DND-41 (cell line): ENCODE measurements around the gene DRC3.

Experiments
- EZH2 ChIP-seq: IDR thresholded peaks from 3 replicates; pipeline ENCODE4 v1.6.1; 2012; ENCODE audit warnings: borderline replicate concordance, low read depth, mild to moderate bottlenecking, moderate library complexity, low read length, inconsistent platforms; ENCODE audit not compliant: severe bottlenecking
- TF ChIP-seq, protein P1 (sequence below): IDR thresholded peaks from 2 replicates; pipeline ENCODE4 v1.5.1; 2012; ENCODE audit warnings: borderline replicate concordance, low read length, moderate library complexity, mild to moderate bottlenecking; ENCODE audit not compliant: poor library complexity, severe bottlenecking; ENCODE audit errors: extremely low read depth

DNA sequence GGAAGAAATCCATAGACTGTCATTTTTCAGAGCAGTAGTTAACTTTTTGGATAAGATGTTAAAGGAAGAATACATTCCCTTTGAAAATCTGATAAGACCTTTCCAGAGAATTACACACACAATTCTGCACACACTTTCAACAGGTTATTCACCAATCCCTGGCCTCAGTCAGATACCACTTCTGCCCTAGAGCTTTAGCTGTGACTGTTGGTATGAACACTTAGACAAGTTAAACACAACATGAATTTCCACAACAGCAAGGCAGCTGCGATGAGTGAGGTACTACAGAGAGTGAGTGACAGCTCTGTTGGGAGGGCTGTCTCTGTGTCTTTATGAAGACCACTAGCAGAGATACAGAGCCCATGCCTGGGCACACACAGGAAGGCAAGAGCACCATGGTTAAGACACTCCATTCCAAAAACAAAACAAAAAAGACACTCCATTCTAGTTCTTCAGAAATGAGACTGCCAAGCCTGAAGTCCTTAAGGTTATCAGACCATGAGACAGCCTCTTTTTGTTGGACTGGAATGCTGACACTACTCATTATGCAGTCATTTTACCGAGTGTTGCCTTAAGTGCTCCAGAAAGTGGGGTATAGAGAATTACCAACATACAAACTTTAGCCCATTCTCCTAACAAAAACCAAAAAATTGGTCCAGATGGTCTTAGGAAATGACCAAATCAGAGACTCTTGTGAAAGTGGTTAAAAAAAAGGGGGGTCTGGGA, 42.8 kb upstream of the DRC3 start:
- no peak for TF ChIP-seq EZH2
- TF ChIP-seq, protein P1, sequence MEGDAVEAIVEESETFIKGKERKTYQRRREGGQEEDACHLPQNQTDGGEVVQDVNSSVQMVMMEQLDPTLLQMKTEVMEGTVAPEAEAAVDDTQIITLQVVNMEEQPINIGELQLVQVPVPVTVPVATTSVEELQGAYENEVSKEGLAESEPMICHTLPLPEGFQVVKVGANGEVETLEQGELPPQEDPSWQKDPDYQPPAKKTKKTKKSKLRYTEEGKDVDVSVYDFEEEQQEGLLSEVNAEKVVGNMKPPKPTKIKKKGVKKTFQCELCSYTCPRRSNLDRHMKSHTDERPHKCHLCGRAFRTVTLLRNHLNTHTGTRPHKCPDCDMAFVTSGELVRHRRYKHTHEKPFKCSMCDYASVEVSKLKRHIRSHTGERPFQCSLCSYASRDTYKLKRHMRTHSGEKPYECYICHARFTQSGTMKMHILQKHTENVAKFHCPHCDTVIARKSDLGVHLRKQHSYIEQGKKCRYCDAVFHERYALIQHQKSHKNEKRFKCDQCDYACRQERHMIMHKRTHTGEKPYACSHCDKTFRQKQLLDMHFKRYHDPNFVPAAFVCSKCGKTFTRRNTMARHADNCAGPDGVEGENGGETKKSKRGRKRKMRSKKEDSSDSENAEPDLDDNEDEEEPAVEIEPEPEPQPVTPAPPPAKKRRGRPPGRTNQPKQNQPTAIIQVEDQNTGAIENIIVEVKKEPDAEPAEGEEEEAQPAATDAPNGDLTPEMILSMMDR: no peak
